Measurements from ENCODE around the gene DOK7.

The DOK7 gene

DNA sequence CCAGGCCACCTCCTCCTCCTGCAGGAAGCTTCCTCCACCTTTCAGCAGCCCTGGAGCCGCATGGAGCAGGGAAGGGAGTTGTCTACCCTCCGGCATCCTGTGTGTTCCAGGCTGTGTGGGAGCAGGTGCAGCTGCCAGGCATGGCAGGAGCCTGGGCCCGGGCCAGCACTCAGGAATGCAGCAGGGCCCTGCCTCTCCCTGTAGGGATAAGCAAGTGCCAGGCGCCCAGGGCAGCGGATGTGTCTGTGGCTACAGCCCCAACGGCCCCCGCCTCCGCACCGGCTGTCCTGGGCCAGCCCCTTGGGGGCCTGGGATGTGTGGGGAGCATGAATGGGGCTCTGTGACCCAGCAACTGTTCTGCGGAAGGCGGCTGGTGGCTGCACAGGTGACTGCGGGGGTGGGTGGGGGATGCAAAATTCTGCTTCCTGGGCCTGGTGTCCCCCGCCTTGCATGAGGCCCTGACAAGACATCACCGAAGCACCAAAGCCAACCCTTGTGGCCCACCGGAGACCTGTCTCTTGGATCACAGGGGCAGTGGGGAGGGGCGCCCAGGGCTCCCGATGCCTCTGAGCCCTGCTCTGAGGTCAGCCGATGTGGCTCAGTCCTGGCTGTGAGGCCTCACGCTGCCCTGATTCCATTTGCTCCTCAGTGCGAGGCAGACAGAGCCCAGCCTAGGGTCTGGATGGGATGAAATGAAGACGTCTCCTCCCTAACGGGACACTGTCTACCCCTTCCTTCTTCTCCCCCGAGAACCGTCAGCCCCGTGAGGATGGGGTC, 1.4 kb upstream of the DOK7 start:
- FAIRE-seq (no peak), DNase-seq (ENCODE audit: insufficient read length, low spot score) (no peak)

DNA sequence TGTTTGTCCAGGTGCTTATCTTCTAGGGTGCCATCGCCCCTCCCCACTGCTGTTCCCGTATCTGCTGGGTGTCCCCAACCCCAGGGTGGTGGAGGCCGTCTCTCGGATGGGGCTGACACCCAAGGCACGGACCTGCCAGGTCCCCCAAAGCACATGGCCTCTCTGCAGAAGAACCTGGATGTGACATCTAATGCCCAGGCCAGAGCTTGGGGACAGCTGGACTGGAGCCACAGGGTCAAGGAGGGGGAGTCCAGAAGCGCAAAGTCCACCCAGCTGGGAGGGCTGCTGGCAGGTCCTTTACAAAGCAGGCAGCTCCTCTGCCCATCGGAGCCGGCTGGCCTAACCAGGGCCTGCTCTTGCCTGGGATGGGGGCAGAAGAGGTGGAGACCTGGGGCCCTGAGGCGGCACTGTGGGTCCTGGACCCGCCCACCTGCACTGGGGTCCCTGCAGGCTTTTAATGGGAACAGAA, 751 bp upstream of the DOK7 start:
- DNase-seq (ENCODE audit: insufficient read length, low spot score) (no peak), FAIRE-seq (no peak)

DNA sequence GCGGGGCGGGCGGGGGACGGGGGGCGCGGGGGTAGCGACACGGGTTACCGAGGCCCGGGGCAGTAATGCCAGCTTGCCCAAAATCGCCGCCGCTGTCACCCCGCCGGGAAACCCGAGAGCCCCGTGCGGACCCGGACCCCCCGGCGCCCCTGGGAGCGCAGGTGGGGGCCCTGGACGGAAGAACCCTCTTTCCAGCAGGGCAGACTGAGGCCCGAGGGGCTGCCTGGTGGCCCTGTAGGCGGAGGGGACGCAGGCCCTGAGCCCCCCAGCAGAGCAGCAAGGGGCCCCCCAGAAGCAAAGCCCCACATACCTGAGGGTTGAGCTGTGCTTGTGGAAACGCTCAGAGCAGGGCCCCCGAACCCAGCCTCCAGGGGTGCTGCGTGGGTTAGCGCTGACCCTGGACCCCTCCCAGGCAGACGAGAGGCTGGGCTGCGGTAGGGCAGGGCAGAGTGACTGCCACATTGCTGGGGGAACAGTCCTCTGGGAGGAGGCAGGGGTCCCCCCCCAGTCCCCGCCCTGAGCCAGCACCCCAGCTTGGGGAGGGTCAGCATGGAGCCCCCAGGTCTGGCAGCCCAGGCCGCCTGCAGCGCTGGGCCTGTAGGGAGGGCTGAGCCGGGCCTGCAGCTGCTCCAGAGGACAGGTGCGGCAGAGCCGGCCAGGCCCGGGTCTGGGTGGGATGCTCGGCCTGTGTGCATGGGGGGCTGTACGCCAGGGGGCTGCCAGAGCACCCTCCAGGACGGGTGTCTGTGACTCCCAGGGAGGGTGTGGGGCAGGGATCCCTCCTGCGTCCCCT, 646 bp downstream of the DOK7 start:
- no peak for FAIRE-seq

DNA sequence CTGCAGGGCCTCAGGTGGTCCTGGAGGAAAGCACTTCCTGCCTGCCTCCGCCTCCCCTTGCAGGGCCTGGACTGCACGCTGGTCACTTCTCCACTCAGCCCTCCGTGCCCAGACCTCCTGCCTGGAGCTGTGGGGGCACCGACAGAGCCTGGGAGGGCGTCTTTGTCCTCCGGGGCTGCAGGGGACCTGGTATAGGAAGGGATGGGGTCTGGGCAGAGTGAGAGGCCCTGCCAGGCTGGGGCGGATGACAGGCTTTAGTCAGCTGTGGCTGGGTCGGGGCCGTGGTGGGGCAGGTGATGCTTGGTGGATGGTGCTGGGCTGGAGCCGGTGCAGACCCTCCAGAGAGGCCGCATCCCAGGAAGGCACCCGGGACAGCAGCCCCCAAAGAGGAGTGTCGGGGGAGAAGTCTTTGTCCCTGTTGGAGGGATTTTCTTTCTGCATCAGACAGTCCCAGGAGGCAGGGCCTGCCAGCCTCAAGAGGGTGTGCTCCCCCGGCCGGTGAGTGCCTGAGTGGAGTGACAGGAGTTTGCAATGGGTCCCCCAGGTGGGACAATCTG, 1.3 kb downstream of the DOK7 start:
- FAIRE-seq (no peak), DNase-seq (ENCODE audit: insufficient read length, low spot score) (no peak)

More for the DNA sequence above, 646 bp downstream of the DOK7 start:
- DNase-seq (ENCODE audit: insufficient read length, low spot score), result no peak

DNA sequence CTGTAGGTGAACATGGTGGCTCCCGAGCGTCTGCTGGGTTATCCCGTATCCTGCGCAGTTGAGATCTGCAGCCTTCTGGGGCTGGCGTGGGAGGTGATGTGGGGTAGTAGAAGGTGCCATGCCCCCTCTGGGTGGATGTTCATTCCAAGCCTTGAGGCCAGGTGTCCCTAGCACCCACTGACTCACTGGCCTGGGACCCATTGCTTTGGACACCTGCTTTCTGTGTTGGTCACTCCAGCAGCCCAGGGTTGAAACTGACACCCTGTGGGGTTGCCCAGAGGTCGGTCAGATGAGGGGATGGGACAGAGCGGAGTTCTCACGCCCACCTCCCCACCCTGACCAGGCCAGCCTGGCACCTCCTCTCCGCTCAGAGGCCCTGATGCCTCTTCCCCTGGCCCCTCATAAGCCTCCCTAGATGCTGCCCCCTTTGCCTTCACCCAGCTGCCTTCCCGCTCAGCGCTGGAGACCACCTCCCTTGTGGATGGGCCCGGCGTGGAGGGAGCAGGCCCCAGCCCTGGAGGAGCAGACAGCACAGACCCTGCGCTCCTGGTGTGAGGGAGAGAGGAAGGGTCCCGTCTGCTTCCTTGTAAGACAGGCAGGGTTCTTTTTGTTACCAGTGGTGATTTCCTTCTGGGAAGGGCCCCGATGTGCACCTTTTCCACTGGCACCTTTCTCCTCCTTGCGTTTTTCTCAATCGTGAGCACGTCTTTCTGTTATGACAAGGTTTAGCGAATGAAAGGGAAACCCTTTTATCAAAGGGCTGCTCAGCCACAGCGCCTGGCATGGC, 2.0 kb downstream of the DOK7 start:
- DNase-seq (ENCODE audit: insufficient read length, low spot score), result no peak
- FAIRE-seq, result no peak

DNA sequence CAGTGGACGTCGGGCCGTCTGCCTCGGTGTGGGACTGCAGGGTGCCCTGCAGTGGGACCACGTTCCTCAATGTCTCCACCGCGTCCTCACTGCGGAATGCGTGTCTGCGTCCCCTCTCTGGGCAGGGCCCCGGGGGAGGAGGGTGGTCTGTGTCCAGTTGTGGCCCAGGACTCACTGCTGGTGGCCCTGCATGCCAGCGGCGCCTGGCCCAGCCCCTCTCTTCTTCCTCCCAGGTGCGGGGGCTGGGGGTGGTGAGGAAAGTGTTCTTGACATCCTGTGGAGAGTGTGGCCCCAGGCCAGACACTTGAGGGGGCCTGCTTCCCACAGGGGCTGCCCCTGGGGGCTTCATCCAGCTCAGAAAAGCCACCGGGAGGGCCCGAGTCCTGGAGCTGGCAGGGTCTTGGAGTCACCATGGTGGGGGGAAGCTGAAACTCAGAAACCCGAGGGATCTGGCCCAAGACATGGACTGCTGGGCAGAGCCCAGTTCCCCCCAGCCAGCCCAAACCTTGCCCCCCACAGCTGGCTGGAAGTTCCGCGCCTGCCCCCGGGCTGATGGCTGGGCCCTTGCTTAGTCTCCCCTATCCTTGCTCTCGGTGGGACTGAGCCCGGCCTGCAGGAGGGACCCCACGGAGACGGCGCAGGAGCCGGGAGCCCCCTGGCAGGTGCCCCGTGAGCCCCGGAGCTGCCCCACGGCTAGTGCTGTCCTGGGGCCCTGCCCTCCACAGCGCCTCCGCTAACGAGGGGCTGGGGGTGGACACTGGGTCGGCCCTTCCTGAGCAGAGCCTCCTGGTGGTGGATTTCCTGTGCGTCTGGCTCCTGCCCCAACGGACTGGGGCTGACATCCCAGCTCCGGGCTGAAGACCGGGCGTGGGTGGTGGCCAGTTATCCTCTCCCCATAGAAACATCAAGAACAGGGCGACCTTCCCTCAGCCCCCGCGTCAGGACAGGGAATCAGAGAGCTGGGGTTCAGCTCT, 2.9 kb downstream of the DOK7 start:
- DNase-seq (ENCODE audit: insufficient read length, low spot score) (no peak), FAIRE-seq (no peak)

DNA sequence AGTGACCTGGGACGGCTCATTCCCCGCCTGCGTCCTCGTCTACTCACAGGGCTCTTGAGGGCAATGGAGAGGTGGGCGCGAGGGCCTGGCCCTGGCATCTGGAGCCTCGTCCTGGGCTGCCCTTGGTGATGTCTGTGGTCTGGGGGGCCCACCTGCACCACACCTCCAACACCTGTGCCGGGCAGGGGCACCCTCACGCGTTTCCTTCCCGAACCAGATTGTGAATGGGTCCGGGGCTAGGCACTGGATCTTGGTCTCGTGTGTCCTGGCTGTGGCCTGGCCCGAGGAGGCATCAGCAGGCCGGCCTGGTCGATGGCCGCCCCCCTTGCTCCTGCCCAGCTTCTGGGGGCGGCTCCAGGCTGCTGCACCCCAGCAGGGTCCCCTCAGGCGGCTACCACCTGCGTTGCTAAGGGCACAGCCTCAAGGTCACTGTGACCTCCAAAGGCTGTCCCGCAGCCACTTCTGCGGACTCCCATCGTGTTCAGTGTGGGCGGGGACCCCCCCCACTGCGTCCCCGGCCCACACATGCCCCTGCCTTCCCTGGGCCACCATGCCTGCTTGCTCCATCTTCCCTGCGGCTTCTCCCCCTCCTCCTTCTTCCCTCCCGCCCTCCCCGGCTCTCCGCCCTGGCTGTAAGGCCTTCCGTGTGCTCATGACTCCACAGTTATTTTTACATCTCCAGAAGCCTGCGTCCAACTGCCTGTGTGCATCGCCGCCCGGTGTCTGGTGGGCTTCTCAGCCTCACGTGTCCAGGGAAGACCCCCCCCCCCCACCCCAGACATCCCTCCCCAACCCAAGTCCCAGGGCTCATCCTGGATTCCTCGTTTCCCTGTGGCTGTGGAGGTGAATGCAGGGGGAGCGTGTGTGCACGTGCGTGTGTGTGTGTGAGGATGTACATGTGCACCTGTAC, 3.8 kb downstream of the DOK7 start:
- no peak for DNase-seq (ENCODE audit: insufficient read length, low spot score)
- no peak for FAIRE-seq

DNA sequence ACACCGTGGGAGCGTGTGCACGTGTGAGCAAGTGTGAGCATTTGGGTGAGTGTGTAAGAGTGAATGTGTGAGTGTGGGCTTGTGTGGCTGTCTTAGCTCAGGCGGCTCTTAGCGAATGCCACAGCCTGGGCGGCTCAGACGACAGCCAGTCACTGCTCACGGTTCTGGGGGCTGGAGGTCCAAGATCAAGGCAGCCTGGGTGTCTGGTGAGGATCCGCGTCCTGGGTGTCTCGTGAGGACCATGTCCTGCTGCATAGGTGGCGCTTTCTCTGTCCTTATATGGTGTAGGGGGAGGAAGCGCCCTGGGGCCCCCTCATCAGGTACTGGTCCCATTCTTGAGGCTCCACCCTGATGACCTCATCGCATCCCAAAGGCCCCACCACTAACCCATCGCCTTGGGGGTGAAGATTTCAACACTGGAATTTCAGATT, 4.5 kb downstream of the DOK7 start:
- FAIRE-seq, result no peak

DNA sequence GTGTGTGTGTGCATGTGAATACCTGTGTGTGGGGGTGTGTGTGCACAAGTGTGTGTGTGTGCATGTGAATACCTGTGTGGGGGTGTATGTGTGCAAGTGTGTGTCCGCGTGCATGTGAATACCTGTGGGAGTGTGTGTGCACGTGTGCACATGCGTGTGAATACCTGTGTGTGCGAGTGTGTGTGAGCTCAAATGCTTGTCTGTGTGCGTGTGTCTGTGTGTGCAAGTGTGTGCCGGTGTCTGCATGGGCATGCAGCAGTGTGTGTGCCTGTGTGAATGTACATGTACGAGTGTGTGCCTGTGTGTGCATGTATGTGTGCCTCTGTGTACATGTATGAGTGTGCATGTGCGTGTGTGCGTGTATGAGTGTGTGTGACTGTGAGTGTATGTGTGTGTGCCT, 5.0 kb downstream of the DOK7 start:
- FAIRE-seq (no peak), DNase-seq (ENCODE audit: insufficient read length, low spot score) (no peak)

More for the DNA sequence above, 4.5 kb downstream of the DOK7 start:
- no peak for DNase-seq (ENCODE audit: insufficient read length, low spot score)

DNA sequence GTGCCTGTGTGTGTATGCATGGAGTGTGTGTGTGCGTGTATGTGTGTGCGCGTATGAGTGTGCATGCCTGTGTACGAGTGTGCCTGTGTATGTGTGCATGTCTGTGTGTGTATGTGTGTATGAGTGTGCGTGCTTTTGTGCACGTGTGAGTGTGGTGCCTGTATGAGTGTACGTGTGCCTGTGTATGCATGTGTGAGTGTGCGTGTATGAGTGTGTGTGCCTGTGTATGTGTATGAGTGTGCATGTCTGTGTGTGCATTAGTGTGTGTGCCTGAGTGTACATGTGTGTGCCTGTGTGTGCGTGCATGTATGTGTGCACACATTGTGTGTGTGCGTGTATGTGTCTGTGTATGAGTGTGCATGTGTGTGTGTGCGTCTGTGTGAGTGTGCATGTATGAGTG, 5.7 kb downstream of the DOK7 start:
- FAIRE-seq, result no peak
- no peak for DNase-seq (ENCODE audit: insufficient read length, low spot score)

DNA sequence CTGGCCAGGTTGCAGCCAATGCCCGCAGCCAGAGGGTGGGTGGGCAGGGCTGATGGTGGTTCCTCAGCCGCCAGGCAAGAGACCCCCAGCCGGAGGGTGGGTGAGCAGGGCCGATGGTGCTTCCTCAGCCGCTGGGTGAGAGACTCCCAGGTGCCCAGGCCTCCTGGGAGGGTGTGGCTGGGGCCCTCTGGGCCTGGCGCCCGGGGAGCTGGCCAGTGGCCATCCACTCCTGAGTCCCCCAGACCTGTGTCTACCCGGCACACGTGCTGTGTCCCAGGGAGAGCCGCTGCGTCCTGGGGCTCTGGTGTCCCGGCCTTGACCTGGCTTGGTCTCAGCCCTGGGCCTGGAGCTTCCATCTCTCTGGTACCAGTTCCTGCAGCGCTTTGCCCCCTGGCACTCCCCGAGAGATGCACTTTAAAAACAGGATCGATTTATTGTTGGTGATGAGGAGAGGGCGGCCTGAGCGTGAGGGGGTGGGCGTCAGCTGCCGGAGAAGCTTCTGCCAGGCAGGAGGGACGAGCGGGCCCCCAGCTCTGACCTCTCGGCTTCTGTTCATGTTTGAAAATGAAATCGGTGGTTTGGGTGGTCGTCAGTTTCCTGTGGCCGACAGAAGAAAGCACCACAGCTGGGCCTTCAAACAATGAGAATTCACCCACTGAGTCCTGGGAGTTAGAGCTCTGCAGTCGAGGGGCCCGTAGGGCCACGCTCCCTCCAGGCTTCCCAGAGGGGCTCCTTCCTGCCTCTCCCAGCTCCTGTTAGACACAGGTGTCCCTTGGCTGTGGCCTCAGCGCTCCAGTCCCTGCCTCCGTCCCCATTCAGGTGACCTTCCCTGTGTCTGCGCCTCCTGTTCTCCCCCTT, 6.5 kb downstream of the DOK7 start:
- DNase-seq (ENCODE audit: insufficient read length, low spot score) (no peak), FAIRE-seq (no peak)

DNA sequence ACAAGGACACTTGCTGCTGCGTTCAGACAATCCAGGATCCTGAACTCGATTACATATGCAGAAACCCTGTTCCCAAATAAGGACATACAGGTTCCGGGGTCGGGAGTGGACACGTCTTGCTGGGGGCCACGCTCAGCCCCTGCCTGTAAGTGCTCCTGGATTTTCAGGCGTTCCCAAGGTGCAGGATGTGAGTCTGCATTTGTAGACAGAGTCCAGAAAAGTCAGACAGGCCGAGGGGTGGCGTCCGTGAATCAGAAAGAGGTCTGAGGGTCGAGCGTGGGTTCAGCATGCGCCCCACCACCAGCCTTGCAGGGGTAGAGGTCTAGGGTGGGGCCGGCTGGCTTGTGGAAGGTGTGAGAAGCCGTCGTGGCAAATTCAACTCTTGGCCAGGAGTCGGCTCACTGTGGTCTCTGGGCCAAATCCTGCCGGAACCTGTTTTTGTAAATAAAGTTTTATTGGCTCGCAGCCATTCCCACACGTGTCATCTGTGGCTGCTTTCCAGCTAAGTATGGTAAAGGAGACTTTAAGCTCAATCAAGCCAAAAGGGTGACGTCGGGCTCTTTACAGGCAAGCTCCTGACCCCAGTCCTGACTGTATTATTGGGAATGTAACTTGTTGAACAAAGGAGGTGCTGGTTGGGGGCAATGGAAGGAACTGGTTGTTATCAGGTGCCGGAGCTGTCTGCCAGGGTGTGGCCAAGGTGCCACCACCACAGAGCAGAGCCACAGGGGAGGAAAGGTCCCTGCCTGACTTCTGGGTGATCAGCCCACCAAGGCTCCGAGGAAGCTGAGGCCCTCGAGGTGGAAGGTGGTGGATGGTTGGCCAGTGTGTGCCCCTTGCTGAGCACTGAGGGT, 7.4 kb downstream of the DOK7 start:
- DNase-seq (ENCODE audit: insufficient read length, low spot score) (no peak), FAIRE-seq (no peak)

DNA sequence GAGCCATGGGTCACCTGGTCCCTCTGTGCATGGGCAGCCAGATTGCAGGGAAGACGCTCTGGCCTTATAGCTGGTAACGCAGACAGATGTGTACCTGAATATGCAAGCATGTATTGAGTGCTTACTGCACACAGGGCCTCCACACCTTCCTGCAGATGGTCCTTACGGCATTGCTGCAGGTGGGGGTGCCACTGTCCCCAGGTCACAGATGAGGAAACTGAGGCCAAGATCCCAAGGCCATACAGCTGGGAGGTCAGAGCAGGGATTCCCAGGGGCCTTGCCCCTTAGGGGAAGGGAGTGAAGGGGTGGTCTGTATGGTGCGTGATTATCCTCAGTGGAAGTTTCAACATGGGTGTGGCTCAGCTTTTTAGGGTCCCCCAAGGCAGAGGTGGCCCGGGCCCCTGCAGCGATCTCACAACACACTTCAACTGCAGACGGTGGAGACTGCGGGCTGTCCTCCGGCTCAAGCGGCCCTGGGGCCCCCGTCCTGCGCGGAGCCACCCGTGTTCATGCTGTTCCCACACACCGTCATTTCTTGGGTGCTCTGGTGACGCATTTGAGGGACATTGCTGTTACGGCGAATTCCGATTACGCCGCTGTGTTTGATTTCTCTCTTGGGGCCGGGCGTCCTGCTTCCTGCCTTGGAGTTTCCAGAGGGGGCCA, 8.1 kb downstream of the DOK7 start:
- no peak for DNase-seq (ENCODE audit: insufficient read length, low spot score)
- no peak for FAIRE-seq

DNA sequence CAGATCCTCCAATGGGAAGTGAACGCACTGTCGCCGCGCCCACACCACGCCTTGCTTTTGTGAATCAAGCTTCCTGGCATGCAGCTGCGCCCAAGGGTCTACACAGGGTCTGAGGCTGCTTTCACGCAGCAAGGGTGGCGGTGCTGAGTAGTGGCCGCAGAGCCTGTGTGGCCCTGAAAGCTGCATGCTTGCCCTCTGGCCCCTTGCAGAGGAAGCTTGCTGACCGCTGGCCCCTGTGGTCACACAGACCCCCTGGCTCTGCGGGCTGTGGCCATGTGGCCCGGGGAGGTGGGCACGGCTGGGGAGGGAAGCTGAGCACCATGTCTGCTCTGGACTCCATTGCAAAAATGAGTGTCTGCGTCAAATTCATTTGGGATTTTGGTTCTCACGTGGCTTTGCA, 8.8 kb downstream of the DOK7 start:
- DNase-seq (ENCODE audit: insufficient read length, low spot score) (no peak), FAIRE-seq (no peak)

DNA sequence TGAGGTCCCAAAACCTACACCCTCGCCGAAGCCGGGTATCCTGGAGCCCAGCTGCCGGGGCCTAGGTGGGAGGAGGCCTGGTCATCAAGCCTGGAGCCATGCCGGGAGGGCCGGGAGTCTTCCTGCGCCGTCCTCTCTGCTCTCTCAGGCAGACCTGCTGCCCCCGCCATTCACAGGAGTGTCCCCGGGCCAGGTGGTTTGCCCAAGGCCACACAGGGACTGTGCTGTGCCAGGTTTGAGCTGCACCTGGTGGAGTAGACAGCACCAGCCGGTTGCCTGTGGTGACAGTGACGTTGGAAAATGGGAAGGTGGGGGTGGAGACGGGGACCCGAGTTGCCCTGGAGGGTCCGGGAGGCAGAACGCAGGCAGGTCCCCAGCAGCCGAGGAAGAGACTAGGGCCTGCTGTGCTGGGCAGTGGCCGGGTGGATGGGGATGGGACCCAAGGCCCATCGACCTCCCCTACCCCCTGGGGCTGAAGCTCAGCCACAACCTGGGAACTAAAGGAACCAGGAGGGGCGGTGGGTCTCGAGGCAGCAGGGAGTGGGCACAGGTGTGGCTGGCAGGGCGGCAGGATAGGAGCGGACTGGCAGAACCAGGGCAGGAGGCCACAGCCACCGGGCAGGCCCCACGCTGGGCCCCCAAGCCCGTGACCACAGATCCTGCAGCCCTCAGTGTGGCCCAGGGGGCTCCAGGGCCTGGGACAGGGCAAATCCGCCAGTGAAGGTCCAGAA, 9.5 kb downstream of the DOK7 start:
- FAIRE-seq (no peak), DNase-seq (ENCODE audit: insufficient read length, low spot score) (no peak)
